ENCODE data around the gene ITGB3.

DNA sequence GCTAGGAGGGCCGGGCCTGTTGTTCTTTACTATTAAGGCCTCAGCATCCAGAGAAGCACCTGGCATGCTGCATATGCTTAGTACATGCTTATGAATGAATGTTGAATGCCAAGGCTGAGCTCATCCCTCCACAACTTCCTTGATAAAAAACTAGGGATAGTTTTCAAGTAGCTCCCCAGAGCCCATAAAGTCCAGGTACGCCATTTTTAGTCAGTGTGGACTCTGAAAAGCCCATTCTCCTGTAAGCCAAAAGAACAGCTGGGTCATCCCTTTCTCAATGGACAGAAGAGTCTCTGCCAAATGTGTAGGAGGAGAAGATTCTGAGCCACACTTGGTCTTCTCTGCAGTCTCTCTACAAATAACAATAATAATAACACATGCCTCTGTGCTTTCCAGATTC, 8.9 kb upstream of the ITGB3 start:
- TF ChIP-seq EZH2 (IDR thresholded peaks at IDR 0.05; ENCODE audit: borderline replicate concordance, low read depth, low read length, severe bottlenecking) = no peak
- TF ChIP-seq, protein P1, sequence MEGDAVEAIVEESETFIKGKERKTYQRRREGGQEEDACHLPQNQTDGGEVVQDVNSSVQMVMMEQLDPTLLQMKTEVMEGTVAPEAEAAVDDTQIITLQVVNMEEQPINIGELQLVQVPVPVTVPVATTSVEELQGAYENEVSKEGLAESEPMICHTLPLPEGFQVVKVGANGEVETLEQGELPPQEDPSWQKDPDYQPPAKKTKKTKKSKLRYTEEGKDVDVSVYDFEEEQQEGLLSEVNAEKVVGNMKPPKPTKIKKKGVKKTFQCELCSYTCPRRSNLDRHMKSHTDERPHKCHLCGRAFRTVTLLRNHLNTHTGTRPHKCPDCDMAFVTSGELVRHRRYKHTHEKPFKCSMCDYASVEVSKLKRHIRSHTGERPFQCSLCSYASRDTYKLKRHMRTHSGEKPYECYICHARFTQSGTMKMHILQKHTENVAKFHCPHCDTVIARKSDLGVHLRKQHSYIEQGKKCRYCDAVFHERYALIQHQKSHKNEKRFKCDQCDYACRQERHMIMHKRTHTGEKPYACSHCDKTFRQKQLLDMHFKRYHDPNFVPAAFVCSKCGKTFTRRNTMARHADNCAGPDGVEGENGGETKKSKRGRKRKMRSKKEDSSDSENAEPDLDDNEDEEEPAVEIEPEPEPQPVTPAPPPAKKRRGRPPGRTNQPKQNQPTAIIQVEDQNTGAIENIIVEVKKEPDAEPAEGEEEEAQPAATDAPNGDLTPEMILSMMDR (IDR thresholded peaks at IDR 0.05; ENCODE audit: borderline replicate concordance, extremely low read depth, low read length, poor library complexity, severe bottlenecking) = no peak
